NCI-H1105 (cell line): ENCODE data around the gene DLL1.

Source experiments
- DNase-seq: peaks from one replicate; lab custom pipeline; 2025; lab: John Stamatoyannopoulos, UW

The DLL1 gene

GRCh38 chr6:170294813-170295509 is 4.1 kb upstream of the DLL1 start:
- DNase-seq: no peak

- no peak for DNase-seq
These were observed 3.4 kb upstream of the DLL1 start for GRCh38 chr6:170294298-170294730.

GRCh38 chr6:170293341-170294231 is 2.7 kb upstream of the DLL1 start:
- DNase-seq: no peak

GRCh38 chr6:170292407-170293158 is 1.7 kb upstream of the DLL1 start:
- peak; percentile 30 for DNase-seq

GRCh38 chr6:170292111-170292406 is 1.2 kb upstream of the DLL1 start:
- no peak for DNase-seq

GRCh38 chr6:170291271-170292110 is 613 bp upstream of the DLL1 start:
- peak; percentile 93 for DNase-seq

GRCh38 chr6:170289951-170290295 is 955 bp downstream of the DLL1 start:
- DNase-seq: no peak

- no peak for DNase-seq
These were observed 1.5 kb downstream of the DLL1 start for GRCh38 chr6:170289180-170289931.

- no peak for DNase-seq
These were observed 2.1 kb downstream of the DLL1 start for GRCh38 chr6:170288852-170289179.

GRCh38 chr6:170288091-170288631 is 2.7 kb downstream of the DLL1 start:
- DNase-seq: no peak

- DNase-seq: no peak
These were observed 3.5 kb downstream of the DLL1 start for GRCh38 chr6:170287371-170287876.

- no peak for DNase-seq
These were observed 4.0 kb downstream of the DLL1 start for GRCh38 chr6:170286934-170287265.

- DNase-seq: peak; percentile 78
These were observed 4.5 kb downstream of the DLL1 start for GRCh38 chr6:170286246-170286933.

- no peak for DNase-seq
These were observed 5.4 kb downstream of the DLL1 start for GRCh38 chr6:170285482-170285881.

- no peak for DNase-seq
These were observed 5.9 kb downstream of the DLL1 start for GRCh38 chr6:170284866-170285469.

- no peak for DNase-seq
These were observed 6.6 kb downstream of the DLL1 start for GRCh38 chr6:170284126-170284773.

GRCh38 chr6:170283212-170284081 is 7.4 kb downstream of the DLL1 start:
- no peak for DNase-seq

- DNase-seq: no peak
These were observed 8.2 kb downstream of the DLL1 start for GRCh38 chr6:170282512-170283158.
